ENCODE measurements around the gene NDST1. TPM values are rescaled to one million over a fixed set of nuclear protein-coding genes. Genes with fewer than 3 reads are reported as not detected.

NDST1 gene
- total RNA-seq, 1 experiment from 2014 or later, result 68.9 TPM

DNA sequence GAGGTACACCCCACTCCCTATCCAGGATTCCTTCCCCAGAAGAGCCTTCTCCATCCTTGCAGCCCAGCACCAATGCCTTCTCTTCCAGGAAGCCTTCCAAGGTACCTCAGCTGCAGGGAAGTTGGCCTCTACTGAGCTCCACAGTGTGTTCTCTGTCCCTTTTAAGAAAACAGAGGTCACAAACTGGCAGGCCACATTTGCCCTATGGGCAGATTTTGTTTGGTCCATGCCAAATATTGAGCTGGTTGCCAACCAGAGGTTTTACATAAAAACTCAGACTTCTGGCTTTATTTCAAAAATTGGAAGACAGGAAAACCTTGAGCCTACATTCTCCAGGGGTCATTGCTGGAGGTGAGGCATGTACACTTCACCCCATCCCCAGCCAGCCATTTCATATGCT lies 9.0 kb upstream of the NDST1 start:
- peak overlapping the region; percentile 70 for H3K4me3 Mint-ChIP-seq (ENCODE audit: unreplicated experiment)
- H3K9me3 Mint-ChIP-seq (ENCODE audit: unreplicated experiment), result no peaks in the 10 kb centered on the region
- peaks cover 37% of the 10 kb centered on the region for H3K36me3 Mint-ChIP-seq (ENCODE audit: insufficient read depth, unreplicated experiment)
- no peak for DNase-seq (ENCODE audit: unreplicated experiment)
- H3K27me3 Mint-ChIP-seq (ENCODE audit: insufficient read depth, unreplicated experiment), result no peaks in the 10 kb centered on the region
- intact Hi-C loops (cut with micrococcal nuclease), result no loop called here
- ChIA-PET CTCF (interaction anchor here (0.6 to 5.2 kb wide), 14 partner anchors 8 to 348 kb away, joined by 3 to 39 read pairs (median 5); partner anchors contain the start of gene IRGM), POLR2A (interaction anchor here (0.6 to 5.5 kb wide), 9 partner anchors 7 to 1074 kb away, joined by 3 to 45 read pairs (median 12); partner anchors contain the start of gene RPS14)
- H3K27ac Mint-ChIP-seq (ENCODE audit: low read depth, unreplicated experiment), result peak overlapping the region; percentile 94
- no TSS peak for BruUV-seq (replicated peaks)
- TF ChIP-seq, protein P1, sequence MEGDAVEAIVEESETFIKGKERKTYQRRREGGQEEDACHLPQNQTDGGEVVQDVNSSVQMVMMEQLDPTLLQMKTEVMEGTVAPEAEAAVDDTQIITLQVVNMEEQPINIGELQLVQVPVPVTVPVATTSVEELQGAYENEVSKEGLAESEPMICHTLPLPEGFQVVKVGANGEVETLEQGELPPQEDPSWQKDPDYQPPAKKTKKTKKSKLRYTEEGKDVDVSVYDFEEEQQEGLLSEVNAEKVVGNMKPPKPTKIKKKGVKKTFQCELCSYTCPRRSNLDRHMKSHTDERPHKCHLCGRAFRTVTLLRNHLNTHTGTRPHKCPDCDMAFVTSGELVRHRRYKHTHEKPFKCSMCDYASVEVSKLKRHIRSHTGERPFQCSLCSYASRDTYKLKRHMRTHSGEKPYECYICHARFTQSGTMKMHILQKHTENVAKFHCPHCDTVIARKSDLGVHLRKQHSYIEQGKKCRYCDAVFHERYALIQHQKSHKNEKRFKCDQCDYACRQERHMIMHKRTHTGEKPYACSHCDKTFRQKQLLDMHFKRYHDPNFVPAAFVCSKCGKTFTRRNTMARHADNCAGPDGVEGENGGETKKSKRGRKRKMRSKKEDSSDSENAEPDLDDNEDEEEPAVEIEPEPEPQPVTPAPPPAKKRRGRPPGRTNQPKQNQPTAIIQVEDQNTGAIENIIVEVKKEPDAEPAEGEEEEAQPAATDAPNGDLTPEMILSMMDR (IDR thresholded peaks at IDR 0.05; ENCODE audit: unreplicated experiment), result no peak
- H3K4me1 Mint-ChIP-seq (ENCODE audit: insufficient read depth, unreplicated experiment), result peaks cover 81% of the 10 kb centered on the region

GRCh38 chr5:150499437-150499956 lies 8.4 kb upstream of the NDST1 start:
- H3K4me1 Mint-ChIP-seq (ENCODE audit: insufficient read depth, unreplicated experiment), result peaks cover 83% of the 10 kb centered on the region
- no peak for DNase-seq (ENCODE audit: unreplicated experiment)
- H3K4me3 Mint-ChIP-seq (ENCODE audit: unreplicated experiment), result peak overlapping the region; percentile 70
- TF ChIP-seq, protein P1 (IDR thresholded peaks at IDR 0.05; ENCODE audit: unreplicated experiment), result no peak
- peaks cover 38% of the 10 kb centered on the region for H3K36me3 Mint-ChIP-seq (ENCODE audit: insufficient read depth, unreplicated experiment)
- no peaks in the 10 kb centered on the region for H3K9me3 Mint-ChIP-seq (ENCODE audit: unreplicated experiment)
- no peaks in the 10 kb centered on the region for H3K27me3 Mint-ChIP-seq (ENCODE audit: insufficient read depth, unreplicated experiment)
- ChIA-PET CTCF (interaction anchor here (0.6 to 5.2 kb wide), 13 partner anchors 12 to 347 kb away, joined by 3 to 39 read pairs (median 5); partner anchors contain the start of gene IRGM), POLR2A (interaction anchor here (0.6 to 5.5 kb wide), 6 partner anchors 11 to 1073 kb away, joined by 3 to 45 read pairs (median 19); partner anchors contain the start of gene RPS14)
- no TSS peak for BruUV-seq (replicated peaks)
- intact Hi-C loops (cut with micrococcal nuclease), result no loop called here
- H3K27ac Mint-ChIP-seq (ENCODE audit: low read depth, unreplicated experiment), result no peak overlapping the region

DNA sequence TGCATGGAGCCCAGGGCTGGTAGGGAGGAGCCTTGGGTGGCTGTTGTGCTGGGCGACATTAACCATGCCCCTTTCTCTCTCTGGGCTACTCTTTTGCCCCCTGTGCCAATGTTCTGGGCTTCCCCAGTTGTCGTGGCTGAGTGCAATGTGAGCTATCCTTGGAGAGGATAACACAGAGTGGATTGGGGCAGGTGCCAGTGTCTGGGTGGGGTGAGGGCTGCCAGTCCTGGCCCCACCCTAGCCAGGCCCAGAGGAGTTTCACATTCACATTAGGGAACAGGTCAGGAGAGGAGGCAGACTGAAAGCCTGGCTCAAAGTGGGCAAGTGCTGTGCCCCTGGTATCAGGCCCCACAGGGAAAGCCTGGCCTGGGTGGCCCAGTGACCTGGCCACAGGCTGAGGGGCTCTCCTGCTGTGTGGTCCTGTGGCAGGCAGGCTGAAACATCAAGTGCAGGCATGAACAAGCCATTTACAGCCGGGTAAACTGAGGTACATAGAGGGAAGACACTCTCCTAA lies 7.5 kb upstream of the NDST1 start:
- H3K27me3 Mint-ChIP-seq (ENCODE audit: insufficient read depth, unreplicated experiment), result no peaks in the 10 kb centered on the region
- peaks cover 82% of the 10 kb centered on the region for H3K4me1 Mint-ChIP-seq (ENCODE audit: insufficient read depth, unreplicated experiment)
- intact Hi-C loops (cut with micrococcal nuclease), result no loop called here
- no peak for DNase-seq (ENCODE audit: unreplicated experiment)
- peak overlapping the region; percentile 69 for H3K27ac Mint-ChIP-seq (ENCODE audit: low read depth, unreplicated experiment)
- TF ChIP-seq, protein P1 (IDR thresholded peaks at IDR 0.05; ENCODE audit: unreplicated experiment), result no peak
- ChIA-PET CTCF (interaction anchor here (0.6 to 5.2 kb wide), 7 partner anchors 13 to 461 kb away, joined by 3 to 39 read pairs (median 6); partner anchors contain the start of gene IRGM), POLR2A (interaction anchor here (1.0 to 5.5 kb wide), 5 partner anchors 8 to 59 kb away, joined by 3 to 45 read pairs (median 12); partner anchors contain the start of gene RPS14)
- BruUV-seq (replicated peaks), result no TSS peak
- peaks cover 31% of the 10 kb centered on the region for H3K36me3 Mint-ChIP-seq (ENCODE audit: insufficient read depth, unreplicated experiment)
- H3K4me3 Mint-ChIP-seq (ENCODE audit: unreplicated experiment), result no peak overlapping the region
- no peaks in the 10 kb centered on the region for H3K9me3 Mint-ChIP-seq (ENCODE audit: unreplicated experiment)

DNA sequence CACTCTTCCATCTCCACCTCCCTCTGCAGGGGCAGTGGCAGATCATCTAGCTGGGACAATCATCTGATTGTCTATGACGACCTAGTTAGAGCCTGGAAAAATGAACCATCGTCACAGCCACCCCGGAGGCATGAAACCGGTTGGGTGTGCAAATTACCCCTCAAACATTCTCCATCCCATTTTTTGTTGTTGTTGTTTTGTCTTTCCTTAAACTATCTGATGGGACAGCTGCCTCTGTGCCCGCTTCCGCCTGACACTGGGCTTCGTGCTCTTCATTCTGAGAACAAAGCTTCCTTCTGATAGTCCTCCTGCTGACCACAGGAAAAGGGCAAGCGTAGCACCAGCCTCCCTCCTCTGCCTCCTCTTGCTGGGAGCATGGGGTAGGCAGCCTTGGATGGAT lies 7.0 kb upstream of the NDST1 start:
- peaks cover 25% of the 10 kb centered on the region for H3K36me3 Mint-ChIP-seq (ENCODE audit: insufficient read depth, unreplicated experiment)
- peak overlapping the region; percentile 69 for H3K27ac Mint-ChIP-seq (ENCODE audit: low read depth, unreplicated experiment)
- H3K4me1 Mint-ChIP-seq (ENCODE audit: insufficient read depth, unreplicated experiment), result peaks cover 78% of the 10 kb centered on the region
- TF ChIP-seq, protein P1 (IDR thresholded peaks at IDR 0.05; ENCODE audit: unreplicated experiment), result no peak
- no peak for DNase-seq (ENCODE audit: unreplicated experiment)
- no peaks in the 10 kb centered on the region for H3K27me3 Mint-ChIP-seq (ENCODE audit: insufficient read depth, unreplicated experiment)
- H3K4me3 Mint-ChIP-seq (ENCODE audit: unreplicated experiment), result no peak overlapping the region
- BruUV-seq (replicated peaks), result no TSS peak
- ChIA-PET CTCF (interaction anchor here (0.9 to 5.2 kb wide), 5 partner anchors 11 to 44 kb away, joined by 4 to 39 read pairs (median 6); no protein-coding TSS in a partner anchor), POLR2A (interaction anchor here (0.6 to 2.2 kb wide), 5 partner anchors 9 to 480 kb away, joined by 3 to 9 read pairs (median 3); no protein-coding TSS in a partner anchor)
- H3K9me3 Mint-ChIP-seq (ENCODE audit: unreplicated experiment), result no peaks in the 10 kb centered on the region
- intact Hi-C loops (cut with micrococcal nuclease), result no loop called here
